GM19372 (cell line): Measurements from ENCODE around the gene TSHZ2.

ENCODE experiments used
- ATAC-seq: cut with Tn5 transposase; IDR thresholded peaks from one replicate; pipeline ENCODE4 v1.9.1; 2021; ENCODE audit warnings: mild to moderate bottlenecking, low read depth, moderate library complexity; ENCODE audit not compliant: unreplicated experiment

The TSHZ2 gene

DNA sequence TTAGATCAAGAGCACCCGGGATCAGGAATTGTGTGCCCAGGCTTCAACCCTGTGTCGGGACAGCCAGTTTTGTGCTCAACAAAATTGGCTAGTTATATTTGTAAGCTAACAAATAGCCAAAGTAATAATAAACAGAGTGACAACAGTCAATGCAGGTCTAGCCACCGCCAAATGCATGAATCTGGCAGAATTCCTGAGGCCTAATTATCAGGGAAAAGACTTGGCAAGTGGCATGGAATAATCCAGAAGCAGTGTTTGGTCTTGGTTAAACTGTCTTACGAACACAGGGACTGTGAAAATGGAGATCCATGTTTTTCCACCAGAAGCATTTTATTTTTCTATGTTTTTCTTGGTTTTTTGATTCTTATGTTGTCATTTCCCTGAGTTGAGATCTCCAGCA lies 352.7 kb downstream of the TSHZ2 start:
- no peak for ATAC-seq

DNA sequence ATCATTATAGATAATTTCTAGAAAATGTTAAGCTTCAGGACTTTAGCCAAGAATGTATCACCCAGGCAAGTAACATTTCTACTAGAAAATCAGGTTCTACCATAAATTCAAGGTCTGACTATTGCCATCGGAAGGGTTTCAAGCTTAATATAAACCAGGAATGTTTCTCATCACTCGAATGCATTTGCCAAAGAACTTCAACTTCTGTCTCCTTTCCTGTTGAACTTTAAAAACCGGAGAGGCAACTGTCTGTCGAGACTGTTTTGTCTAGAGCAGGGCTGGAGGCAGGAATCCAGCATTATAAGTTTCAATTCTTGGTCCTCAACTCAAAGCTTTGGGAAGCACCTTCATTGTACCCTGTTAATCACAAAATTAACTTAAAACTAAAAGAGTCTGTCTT lies 356.8 kb downstream of the TSHZ2 start:
- no peak for ATAC-seq

DNA sequence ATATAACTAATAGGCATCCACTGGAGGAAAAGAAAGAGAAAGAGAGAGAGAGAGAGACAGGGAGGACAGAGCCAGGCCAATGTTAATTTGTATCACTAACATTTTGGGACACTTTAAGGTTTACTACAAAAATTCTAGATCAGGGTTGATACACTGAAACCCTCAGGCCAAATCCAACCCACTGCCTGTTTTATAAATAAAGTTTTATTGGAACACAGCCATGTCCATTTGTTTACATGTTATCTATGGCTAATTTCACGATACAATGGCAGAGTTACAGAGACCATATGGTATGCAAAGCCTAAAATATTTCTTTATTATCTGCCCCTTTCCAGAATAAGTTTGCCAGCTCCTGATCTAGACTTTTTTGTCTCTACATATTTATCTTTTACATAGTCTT lies 357.6 kb downstream of the TSHZ2 start:
- ATAC-seq, result no peak

DNA sequence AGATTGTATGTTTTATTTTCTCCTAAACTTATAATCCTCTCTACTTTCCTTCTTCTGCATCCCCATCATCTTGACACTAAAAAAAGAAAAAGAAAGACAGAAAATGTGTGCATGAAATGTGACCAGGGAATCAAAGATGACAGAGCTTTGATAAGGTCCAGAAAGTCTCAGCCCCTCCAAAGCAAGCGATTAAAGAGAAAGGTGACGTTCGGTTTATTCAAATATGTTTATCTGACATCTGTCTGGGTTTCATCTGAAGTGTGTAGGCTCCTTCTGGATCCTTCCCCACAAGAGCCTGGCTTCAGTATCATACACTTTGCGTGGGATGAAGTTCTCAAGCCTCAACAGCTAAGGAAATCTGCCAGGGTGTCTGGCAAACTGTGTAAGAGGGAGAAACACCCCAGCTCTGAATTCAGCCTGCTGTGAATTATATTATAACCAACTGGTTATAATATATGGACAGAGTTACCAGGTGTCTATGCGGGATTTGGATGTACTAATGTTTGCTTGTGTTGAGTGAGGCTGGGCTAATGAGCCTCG lies 358.5 kb downstream of the TSHZ2 start:
- ATAC-seq, result no peak

DNA sequence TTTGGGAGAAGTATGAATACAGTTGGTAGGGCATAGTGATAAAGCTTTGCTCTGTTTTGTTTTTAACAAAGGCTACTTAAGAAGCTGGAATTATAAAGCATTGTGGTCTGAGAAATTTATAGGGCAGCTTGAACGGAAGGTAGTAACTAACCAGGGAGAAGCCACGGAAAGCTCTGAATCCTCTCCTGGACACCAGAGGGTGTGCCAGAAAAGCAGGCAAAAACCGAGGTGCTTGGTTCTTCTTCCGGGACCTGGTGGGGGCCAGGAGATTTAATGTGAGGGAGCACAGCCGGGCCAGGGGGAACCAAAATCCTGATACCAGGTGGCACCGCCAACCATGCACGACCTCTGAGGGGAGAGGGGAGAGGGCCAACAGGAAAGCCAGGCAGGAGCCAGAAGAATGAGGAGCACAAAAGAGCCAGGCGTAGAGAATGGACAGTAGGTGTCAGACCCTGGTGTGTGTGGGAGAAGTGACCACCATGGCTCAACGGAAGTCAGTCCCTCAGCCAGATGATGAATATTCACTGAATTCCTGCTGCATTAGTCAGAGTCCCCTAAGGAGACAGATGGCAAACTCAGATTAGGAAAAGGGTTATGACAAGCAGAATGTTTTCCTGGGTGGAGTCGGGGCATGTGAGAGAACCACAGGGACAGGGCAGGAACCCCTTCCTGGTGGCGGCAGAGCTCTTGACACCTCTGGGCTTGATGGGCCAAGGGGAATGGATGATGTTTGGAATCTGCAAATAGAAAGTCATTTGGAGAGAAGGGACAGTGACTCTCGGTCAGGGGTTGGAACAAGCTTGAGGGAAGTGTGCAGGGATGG lies 359.2 kb downstream of the TSHZ2 start:
- ATAC-seq, result no peak

DNA sequence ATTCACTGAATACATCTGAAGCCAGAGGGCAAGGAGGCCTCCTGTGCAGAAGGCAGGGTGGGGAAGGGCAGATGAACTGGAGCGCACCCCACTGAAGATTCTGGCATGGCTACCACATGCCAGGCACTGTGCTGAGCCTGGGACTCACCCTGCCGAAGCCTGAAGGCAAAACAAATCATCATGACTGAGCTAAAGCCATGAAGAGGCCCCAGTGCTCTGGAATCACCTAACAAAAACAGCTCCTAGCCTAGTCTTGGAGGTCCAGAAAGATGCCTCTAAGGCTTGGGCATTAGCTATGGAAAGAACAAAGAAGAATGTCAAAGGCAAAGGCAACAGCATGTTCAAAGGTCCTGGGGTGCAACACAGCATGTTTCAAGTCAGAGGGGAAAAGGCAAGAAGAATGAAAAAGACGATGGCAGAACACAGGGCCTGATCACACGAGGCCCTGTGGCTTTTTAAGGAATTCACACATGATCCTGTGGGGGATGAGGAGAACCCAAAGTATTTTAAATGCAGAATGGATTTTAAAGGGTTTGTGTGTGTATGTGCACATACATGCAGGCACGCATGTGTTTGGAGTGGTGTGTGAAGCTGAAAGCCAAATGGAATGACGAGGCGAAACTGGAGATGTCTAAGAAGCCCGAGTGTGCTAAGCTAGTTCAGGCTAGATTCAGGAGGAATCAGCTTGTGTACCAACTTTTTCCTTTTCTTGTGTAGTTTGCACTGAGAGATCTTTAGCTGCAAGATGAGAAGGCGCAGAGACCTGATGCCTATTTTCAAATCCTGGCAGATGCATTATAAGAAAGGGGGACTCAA lies 360.1 kb downstream of the TSHZ2 start:
- no peak for ATAC-seq

DNA sequence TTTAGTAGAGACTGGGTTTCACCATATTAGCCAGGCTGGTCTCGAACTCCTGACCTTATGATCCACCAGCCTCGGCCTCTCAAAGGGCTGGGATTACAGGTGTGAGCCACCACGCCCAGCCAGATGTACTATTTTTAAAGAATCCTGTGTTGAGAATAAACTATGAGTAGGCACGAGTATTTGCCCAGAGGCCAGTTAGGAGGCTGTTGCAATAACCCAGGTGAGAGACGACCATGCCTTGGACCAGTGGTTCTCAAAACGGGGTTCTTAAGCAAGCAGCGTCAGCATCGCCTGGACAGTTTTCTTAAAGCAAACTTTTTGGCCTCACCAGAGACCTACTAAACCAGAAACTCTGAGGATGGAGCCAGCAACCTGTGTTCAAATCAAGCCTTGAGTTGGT lies 362.7 kb downstream of the TSHZ2 start:
- ATAC-seq, result no peak

DNA sequence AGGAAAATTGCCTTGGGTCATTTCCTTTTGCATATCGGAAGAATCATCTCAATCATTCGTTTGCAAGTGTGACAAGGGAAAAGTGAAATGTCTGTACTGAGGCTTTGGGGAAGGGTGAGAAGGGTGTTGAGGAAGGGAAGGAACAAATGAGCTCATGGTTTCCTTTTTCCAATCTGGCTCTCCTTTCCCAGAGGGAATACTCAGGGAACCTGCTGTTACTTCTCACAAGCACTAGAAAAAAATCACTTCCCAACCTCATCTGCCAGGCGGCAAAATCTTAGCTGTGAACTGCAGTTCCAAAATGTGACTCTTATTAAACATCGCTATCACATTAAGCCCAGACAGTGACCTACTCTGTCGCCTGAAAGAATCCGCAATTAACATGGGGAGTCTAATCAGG lies 363.4 kb downstream of the TSHZ2 start:
- ATAC-seq, result no peak

DNA sequence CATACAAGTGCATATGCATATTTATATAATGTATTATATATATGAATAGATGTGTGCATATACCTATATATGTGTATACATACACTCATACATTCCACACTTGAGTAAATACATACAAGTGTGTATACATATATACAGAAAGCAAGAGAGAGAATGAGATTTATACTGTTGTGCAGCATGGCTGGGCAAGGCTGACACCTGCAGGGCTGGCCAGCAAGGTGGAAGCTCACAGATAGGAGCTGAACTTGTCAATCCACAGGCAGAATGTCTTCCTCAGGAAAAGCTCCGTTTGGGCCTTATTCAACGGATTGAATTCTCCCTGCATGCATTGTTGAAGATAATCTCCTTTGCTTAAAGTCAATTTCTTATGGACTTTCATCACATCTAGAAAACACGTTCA lies 364.7 kb downstream of the TSHZ2 start:
- no peak for ATAC-seq

DNA sequence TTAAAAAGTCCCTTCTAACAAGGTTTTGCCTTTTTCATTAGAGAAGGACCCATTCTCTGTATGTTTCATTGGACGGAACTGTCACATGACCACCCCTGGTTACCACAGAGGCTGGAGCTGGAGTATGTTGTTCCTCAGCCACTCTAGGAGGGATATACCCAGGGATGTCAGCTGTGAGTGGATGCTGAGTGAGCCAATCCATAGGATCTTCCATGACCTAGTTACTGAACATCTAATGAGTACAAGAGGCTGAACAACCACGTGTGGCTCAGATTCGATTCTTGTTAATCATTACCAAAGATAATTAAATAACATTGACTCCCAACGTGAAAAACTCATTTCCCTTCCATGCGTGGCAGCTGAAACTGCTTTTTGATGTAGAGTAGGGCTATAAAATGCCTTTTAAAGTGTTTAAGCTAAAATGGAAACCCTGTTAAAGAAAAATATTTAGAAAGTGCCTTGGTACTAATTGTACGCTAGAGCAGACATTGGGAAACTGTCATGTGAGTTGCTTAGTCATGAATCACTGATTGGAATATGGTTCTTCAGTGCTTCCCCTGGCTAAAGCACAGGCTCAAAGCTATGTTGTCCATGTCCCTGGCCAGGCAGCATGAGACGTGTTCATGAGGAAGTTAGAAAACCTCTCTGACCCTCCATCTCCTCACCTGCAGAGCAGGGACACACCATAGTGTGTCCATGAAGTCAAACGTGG lies 365.4 kb downstream of the TSHZ2 start:
- no peak for ATAC-seq

DNA sequence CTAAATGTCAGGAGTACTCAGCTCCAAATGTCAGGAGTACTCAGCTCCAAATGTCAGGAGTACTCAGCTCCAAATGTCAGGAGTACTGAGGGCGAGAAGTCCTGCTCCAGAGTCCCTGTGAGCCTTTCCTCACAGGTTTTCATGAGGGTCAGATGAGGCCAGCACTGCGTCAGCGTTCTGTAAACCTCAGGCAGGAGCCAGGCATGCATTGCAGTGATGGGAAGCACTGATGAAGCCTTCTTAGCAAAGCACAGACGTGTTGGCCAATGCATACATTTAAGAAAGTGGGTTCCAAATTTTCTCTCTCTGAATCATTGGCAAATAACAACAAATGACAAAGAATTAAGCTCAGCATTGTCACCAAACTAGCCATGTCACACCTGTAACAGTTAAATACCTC lies 366.6 kb downstream of the TSHZ2 start:
- ATAC-seq, result no peak

DNA sequence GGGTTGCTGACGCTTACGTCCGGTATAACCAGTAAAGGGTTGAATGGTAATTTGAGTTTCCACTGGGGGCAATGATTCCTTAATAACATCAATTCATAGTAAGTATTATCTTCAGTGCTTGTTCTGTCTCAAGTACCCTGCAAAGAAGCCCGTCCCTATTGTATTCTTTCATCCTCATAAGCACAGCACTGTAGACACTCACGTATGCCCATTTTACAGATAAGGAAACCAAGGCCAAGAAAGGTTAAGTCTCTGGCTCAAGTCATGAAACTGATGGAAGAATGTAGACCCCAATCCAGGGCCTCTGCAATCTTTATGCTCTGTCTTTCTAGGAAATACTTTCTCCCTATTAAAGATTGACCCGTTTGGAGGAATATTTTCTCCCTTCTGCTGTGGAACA lies 370.3 kb downstream of the TSHZ2 start:
- ATAC-seq, result no peak

DNA sequence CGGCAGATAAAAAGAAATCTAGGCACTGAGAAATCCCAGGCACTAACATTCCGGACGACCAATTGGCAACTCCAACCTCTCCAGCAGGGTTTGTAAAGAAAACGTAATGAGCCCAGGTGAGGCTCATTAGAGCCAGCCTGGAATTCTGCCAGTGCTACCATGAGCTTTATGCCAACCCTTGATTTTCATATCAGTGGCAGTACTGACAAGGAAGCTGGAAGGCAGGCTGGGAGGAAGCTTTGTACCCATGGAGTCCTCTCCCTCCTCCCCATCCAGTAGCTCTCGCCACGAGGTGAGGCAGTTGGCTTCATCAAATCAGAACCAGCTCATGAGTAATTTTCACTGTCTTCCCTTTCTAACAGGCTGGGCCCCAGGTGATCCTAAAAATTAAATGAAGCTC lies 371.3 kb downstream of the TSHZ2 start:
- ATAC-seq, result no peak

DNA sequence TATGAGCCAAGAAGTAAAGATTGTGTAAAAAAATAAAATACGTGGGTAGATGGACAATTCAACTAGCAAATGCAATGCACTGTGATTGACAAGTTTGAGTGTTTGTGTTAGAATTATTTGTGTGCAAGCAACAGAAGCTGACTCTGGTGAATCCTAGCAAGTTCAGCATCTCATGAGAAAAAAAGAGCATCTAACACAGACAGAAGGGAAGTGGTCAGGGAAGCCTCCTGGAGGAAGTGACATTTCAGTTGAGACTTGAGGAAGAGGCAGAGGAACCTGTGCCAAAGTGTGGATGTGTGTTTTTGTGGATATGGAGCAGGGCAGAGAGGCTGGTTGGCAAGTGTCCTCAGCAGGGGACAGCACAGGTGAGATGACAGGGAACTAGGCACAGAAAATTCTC lies 372.7 kb downstream of the TSHZ2 start:
- no peak for ATAC-seq

DNA sequence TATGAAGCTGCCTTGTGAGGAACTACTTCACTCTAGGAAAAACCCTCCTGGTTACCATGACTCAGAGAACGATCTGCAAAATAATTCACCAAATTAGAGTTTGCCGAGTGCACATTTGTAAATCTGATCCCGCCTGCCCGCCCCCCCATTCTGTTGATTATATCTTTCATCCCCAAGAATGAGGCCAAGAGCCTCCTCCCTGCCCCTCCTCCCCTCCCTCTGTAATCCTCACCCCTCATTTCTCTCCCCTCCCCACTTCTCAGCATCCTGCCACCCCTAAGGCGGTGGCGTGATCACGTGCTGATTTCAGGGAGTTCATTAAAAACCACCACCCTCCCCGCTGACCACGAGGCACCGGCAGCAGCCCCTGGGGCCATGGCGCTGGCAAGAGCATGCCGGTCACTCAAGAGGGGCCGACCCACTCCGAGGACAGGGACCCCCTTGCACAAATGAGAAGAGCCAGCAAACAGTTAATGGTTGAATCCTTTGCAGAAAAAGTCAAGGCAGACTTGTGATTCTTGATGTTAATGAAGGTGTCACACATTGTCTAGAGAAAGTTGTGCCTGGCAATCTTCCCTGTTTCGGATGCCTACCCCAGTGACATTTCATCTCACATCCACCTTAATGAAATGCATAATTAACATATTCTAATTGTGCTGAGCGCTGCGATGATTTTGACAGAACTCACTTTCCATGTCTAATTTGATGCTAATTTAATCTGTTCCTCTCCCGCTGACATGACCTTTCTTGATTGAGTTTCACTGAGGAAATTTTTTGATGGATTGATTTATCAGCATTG lies 373.6 kb downstream of the TSHZ2 start:
- ATAC-seq, result no peak

DNA sequence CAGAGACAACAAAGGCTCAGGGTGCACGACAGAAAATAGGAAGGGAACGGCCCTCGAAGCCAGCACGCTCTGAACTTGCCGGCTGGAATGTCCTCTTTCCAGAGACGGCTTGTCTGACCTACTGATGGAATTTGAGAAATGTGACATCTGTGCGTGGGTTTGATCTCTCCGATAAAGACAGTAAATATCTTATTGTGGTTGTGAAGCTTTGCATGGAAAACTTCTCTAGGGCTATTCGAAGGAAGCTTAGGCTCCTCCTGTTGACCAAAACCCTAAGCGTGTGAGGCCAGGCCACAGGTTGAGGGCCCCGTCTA lies 374.1 kb downstream of the TSHZ2 start:
- ATAC-seq, result no peak

DNA sequence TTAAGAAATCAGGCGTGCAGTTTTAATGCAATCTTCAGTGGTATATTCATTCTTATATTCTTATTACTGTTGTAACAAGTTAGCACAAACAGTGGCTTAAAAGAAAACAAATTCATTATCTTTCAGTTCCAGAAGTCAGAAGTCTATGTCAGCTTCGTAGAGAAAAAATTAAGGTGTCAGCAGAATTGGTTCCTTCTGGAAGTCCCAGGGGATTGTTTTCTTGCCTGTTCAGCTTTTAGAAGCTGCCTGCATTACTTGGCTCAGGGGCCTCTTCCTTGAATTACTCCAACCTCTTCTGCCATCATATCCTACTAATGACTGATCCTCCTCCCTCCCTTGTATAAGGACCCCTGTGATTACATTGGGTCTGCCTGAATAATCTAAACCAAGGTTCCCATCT lies 377.6 kb downstream of the TSHZ2 start:
- no peak for ATAC-seq

DNA sequence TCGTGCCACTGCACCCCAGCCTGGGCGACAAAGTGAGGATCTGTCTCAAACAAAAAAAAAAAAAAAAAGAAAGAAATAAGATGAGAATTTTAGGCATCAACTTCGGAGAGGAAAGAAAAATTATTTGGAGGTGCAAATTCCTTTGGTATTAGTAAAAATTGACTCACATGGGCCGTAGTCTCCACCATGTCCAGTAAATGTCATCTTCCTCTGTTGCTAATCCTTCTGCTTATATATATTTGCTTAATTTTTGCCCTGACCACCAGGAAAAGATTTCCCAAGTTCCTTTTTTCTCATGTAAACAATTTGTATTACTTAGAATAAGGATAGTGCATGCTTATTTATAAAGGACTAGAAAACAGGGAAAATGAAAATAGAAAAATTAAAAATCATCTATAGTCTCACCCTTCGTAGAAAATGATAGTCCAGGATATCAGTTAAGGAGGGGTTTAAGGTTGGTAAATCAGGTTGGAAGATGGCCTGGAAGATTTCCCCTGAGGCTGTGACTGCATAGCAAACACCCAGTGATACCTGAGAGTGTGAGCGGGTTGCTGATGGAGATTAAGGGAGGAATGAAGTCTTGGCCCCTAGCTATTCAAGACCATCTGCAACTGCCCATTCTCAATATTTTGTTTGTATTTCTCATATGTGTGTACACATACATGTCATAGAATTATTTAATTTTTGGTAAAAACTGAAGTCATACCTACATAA lies 380.7 kb downstream of the TSHZ2 start:
- no peak for ATAC-seq

DNA sequence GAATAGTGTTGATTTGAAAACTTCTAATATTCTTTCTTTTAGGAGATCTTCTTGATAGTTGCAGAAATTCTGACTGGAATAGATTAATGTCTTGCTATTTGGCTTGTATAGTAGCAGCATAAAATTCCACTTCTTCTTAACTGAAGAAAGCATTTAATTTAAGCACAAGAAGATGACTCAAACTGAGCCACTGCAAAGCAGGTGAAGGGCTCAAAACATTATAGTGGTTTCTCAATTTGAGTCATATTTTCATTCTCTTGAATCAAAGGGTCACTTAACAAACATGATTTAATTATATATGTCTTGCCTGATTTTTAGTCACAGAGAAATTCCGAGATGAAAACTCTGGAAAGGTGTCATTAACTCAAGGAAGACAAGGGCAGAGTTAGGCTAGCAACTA lies 382.2 kb downstream of the TSHZ2 start:
- ATAC-seq, result no peak

DNA sequence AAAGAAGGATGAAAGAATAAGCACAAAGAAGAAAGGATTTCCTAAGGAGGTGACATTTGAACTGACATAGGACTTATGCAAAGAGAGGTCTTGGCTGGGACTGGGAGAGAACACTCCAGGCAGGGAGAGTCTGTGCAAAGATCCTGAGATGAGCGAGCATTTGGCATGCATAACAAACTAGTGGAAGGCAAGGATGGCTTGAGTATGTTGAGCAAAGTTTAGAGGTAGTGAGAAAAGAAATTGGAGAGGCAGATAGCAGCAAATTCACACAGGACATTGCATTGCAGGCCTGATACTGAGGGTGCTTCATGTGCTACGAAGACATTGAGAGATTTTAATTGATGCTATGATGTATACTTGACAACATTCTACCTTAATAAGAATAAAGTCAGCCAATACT lies 383.6 kb downstream of the TSHZ2 start:
- ATAC-seq, result no peak
